Stimulated activated CD8-positive, alpha-beta memory T cell treated with anti-CD3 and anti-CD28 coated beads, Interleukin-2, amount 100 ng/mL, for 1 hour (primary cell): ENCODE measurements around the gene GTPBP4.
"Not testable (repeated sequence)": the region's sequence is repeated elsewhere in the genome, so short reads cannot be mapped to it uniquely, and the experiment has no call there.

Experiments
- DNase-seq, 2 donors: peaks; one replicate each; pipeline ENCODE4 v3.0.0-alpha.2; 2020; ENCODE audit warnings: low read depth in 2 of 2

The GTPBP4 gene

GRCh38 chr10:1056326-1057105 is 68.3 kb downstream of the GTPBP4 start, which contains the start of gene WDR37:
Gene WDR37 (plus strand): TSS chr10:1056385. CDS start chr10:1072156, 15,771 bp downstream.
- DNase-seq = peak; percentile 78 to 83

DNA sequence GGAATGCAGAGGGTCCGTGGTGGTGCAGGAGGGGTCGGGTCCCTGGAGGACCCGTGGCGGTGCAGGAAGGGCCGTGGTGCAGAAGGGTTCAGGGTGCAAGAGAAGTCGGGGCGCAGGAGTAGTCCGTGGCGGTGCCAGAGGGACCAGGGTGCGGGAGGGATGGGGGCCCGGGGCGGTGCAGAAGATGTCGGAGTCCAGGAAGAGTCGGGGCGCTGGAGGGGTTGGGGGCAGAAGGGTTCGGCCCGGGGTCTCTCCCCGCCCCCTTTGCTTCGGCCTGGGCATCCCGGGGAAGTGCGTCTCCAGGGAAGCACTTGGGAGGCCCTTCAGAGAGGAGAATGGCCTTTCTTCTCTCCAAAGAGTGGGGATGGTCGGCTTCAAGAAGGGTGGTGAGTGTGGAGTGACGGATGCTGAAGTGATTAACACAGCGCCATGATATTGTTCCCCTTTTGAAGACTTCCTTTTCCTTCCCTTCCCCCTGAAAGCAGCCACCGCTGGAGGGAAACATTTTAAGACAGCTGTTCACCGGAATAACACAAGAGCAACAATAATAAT is 68.9 kb downstream of the GTPBP4 start:
- no peak for DNase-seq

DNA sequence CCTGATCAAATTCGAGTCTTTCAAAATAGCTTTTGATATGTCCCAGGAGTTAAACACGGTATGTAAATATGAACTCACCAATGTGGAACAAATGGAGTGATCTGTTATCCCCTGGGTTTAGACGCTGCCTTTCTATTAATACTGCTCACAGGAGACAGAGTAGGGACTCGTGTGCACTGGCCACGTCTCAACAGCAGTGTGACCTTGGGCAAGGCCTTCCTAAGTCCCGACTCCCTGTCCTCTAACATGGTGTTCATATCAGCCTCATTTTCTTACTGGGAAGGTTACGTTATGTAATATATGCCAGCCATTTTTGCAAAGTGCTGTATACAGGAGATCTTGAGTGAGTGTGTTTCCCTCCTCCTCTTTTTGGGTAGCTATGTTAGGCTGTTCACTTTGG is 69.8 kb downstream of the GTPBP4 start:
- no peak for DNase-seq

DNA sequence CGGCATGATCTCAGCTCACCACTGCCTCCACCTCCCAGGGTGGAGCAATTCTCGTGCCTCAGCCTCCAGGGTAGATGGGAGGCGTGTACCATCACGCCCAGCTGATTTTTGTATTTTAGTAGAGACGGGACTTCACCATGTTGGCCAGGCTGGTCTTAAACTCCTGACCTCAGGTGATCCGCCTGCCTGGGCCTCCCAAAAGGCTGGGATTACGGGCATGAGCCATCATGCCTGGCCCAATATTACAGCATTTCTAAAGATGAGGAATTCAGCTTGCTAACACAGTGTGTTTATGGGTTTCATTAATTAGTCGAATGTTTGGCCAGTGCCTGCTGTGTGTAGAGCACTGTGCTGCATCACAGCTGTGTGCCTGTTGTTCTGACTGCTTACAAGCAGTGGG is 71.7 kb downstream of the GTPBP4 start:
- no peak for DNase-seq

DNA sequence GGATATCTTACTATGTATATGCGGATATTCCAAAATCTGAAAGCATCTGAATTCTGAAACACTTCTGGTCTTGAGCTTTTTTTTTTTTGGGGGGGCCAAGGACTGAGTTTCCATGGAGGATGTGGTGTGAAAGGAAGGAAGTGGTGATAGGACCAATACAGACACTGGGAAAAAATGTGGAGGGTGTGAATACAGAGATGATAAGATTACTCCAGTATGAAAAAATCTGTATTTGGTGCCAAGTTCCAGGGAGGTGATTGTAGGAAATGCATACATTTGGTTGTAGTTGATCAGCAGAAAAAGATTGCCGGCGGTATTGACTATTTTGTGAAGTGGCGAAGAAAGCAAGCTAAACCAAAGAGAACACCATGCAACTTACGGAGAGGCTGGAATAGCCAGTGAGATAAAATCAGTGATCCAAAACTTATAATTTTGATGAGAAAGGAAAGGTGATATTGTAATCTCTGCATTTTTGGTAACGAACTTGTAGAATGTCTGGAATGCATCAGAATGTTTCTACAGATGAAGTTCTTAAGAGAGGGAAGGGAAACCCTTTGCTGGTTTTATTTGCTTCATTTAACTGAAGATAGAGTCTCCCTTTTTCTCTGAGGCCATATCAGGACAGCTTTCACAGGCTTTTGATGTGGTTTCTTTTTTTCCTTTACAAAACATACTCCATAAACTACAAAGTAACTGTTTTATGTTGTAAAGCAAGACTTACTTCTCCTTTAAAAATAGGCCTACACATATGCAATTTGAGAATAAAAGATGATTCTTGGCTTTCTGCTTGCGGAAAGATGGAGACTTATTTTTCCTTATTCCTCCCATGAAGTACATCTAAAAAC is 73.9 kb downstream of the GTPBP4 start:
- DNase-seq = no peak

DNA sequence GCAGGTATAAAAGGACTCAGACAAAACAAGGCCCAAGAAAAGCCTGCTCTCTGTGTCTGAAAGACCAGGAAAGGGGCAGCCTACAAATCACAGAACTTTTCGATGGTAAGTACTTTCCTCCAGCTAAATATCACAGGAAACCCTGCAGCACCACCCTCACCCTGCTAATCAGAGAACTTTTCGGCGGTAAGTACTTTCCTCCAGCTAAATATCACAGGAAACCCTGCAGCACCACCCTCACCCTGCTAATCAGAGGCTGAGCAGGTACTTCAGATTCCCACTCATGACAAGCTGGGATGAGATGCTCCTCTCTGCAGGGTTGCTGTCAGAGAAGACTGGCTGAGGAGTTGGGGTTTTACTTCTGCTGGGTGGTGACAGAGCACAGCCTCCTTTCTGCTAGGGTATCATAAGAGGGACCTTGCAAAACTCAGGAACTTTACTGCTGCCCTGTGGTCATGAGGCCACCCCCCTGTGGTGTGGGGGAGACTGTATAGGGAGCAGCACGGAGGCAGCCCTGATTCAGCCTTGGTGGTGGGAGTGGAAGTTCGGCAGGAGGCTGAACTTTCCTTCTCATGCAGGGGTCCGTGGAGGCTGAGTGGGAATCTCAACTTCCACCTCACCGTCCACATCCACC is 75.1 kb downstream of the GTPBP4 start:
- no peak for DNase-seq

DNA sequence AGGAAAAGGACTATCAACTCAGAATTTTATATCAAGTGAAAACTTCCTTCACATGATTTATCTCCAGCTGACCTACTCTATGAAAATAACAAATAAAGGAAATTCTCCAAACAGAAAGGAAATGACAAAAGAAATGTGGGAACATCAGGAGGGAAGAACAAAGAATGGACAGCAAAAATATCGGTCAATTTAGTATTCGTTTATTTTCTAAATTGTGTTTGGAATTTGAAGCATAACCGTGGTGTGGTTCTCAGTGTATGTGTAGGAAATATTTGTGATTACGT is 76.7 kb downstream of the GTPBP4 start:
- DNase-seq = no peak

DNA sequence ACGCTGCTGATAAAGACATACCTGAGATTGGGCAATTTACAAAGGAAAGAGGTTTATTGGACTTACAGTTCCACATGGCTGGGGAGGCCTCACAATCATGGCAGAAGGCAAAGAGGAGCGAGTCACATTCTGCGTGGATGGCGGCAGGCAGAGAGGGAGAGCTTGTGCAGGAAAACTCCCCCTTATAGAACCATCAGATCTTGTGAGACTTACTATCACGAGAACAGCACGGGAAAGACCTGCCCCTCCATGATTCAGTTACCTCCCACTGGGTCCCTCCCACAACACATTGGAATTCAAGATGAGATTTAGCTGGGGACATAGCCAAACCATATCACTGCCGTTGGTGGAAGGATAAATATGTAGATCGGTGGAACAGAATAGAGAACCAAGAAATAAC is 78.5 kb downstream of the GTPBP4 start:
- DNase-seq = not testable (repeated sequence)

DNA sequence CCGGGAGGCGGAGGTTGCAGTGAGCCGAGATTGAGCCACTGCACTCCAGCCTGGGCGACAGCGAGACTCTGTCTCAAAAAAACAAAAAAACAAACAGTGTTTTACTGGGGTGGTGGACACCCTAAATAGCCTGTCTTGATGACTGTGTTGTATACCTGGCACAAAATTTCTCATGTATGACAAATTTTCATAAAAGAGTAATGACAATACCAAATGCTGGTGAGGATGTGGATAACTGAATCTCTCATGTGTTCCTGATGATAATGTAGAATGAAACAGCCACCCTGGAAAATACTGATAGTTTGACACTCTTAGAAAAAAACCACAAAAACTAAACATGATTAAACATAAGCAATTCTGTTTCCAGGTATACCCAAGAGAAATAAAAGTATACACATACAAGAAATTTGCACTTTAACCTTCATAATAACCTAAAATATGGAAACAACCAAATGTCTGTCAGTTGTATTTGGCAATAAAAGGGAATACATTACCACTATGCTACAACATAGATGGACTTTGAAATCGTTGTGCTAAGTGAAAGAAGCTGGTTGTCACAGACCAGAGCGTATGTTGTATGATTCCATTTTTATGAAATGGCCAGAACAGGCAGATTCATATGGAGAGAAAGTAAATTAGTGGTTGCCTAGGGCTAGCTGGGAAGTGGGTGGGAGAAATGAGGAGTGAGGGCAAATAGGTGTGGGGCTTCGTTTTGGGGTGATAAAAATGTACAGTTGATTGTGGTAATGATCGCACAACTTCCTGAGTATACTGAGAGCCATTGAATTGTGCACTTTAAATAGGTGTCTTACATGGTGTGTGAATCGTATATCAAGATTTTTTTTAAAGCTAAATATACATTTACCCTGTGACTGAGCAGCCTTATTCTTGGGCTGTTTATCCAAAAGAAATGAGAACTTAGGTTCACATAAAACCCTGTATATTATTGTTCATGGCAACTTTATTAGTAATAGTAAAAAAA is 80.4 kb downstream of the GTPBP4 start:
- DNase-seq = no peak
